Neuronal stem cell (in vitro differentiated cells): Measurements from ENCODE around the gene MKRN1.
A peak's percentile ranks its signal among the peaks of the same experiment; 100 is the strongest.

Experiments
- DNase-seq: peaks from one replicate; pipeline ENCODE4 v3.0.0-alpha.2; 2013; ENCODE audit warnings: low spot score
- H2AFZ ChIP-seq: one replicate; pipeline ENCODE4 v1.6.1; 2013; ENCODE audit warnings: mild to moderate bottlenecking, low read length, inconsistent platforms
- H2AK5ac ChIP-seq: 2 replicates; pipeline ENCODE4 v1.6.1; 2013; ENCODE audit warnings: low read depth, mild to moderate bottlenecking, inconsistent platforms, low read length, moderate library complexity, mixed read lengths
- H2BK120ac ChIP-seq: 2 replicates; pipeline ENCODE4 v1.6.1; 2013; ENCODE audit warnings: low read depth, mild to moderate bottlenecking, inconsistent platforms, low read length, moderate library complexity, mixed read lengths
- H2BK12ac ChIP-seq: one replicate; pipeline ENCODE4 v1.6.1; 2013; ENCODE audit warnings: low read length, inconsistent platforms
- H2BK15ac ChIP-seq: 2 replicates; pipeline ENCODE4 v1.6.1; 2013; ENCODE audit warnings: mild to moderate bottlenecking, low read length, inconsistent platforms, mixed read lengths
- H2BK5ac ChIP-seq: one replicate; pipeline ENCODE4 v1.6.1; 2013; ENCODE audit warnings: inconsistent platforms, mild to moderate bottlenecking, low read length, moderate library complexity
- H3K14ac ChIP-seq: one replicate; pipeline ENCODE4 v1.6.1; 2013; ENCODE audit warnings: low read length, inconsistent platforms
- H3K18ac ChIP-seq: 2 replicates; pipeline ENCODE4 v1.6.1; 2013; ENCODE audit warnings: low read length, inconsistent platforms
- H3K23ac ChIP-seq: 2 replicates; pipeline ENCODE4 v1.6.1; 2013; ENCODE audit warnings: low read depth, mild to moderate bottlenecking, mixed read lengths, low read length, inconsistent platforms; ENCODE audit not compliant: poor library complexity
- H3K27ac ChIP-seq: replicated peaks from 3 replicates; pipeline ENCODE4 v1.5.1; 2013; ENCODE audit warnings: low read length, inconsistent platforms
- H3K27me3 ChIP-seq, 3 experiments: 2 replicates each; pipeline ENCODE4 v1.6.1; 2013; ENCODE audit warnings: low read length in 3 of 3, mild to moderate bottlenecking in 2 of 3, inconsistent platforms in 1 of 3, low read depth in 1 of 3, mixed read lengths in 1 of 3, moderate library complexity in 1 of 3; ENCODE audit not compliant: control insufficient read depth in 3 of 3, insufficient read depth in 3 of 3
- H3K36me3 ChIP-seq, 2 donors: replicated peaks in 1 of 2; 2 replicates each; pipeline ENCODE4 v1.6.1; 2013; ENCODE audit warnings: low read length in 2 of 2; ENCODE audit not compliant: control insufficient read depth in 2 of 2, insufficient read depth in 2 of 2
- H3K4ac ChIP-seq: 2 replicates; pipeline ENCODE4 v1.6.1; 2013; ENCODE audit warnings: inconsistent platforms, mild to moderate bottlenecking, low read length, moderate library complexity
- H3K4me1 ChIP-seq, 2 donors: 1 replicate in 1 of 2; 2 replicates in 1 of 2; pipeline ENCODE4 v1.6.1; 2013; ENCODE audit warnings: low read length in 2 of 2, low read depth in 1 of 2; ENCODE audit not compliant: control insufficient read depth in 2 of 2, insufficient read depth in 1 of 2
- H3K4me2 ChIP-seq: one replicate; pipeline ENCODE4 v1.6.1; 2013; ENCODE audit warnings: mild to moderate bottlenecking, low read length, inconsistent platforms; ENCODE audit not compliant: insufficient read depth, poor library complexity, severe bottlenecking
- H3K4me3 ChIP-seq, 2 donors: 2 replicates each; pipeline ENCODE4 v1.5.1; 2013; ENCODE audit warnings: low read length in 2 of 2, mild to moderate bottlenecking in 2 of 2, inconsistent platforms in 1 of 2, moderate library complexity in 1 of 2
- H3K79me1 ChIP-seq: one replicate; pipeline ENCODE4 v1.6.1; 2013; ENCODE audit warnings: low read depth, mild to moderate bottlenecking, inconsistent platforms, low read length, moderate library complexity
- H3K9ac ChIP-seq: one replicate; pipeline ENCODE4 v1.6.1; 2013; ENCODE audit warnings: mild to moderate bottlenecking, low read depth, low read length, inconsistent platforms; ENCODE audit not compliant: poor library complexity
- H3K9me3 ChIP-seq, 2 donors: replicated peaks in 1 of 2; 2 replicates each; pipeline versions ENCODE3 to v1.6.1; 2013; ENCODE audit warnings: low read length in 2 of 2, mild to moderate bottlenecking in 2 of 2, inconsistent platforms in 1 of 2, low read depth in 1 of 2, mixed read lengths in 1 of 2, moderate library complexity in 1 of 2; ENCODE audit not compliant: control insufficient read depth in 2 of 2, insufficient read depth in 1 of 2
- H4K8ac ChIP-seq: one replicate; pipeline ENCODE4 v1.6.1; 2013; ENCODE audit warnings: low read depth, mild to moderate bottlenecking, inconsistent platforms, low read length, moderate library complexity
- H4K91ac ChIP-seq: one replicate; pipeline ENCODE4 v1.6.1; 2013; ENCODE audit warnings: low read length, low read depth, mild to moderate bottlenecking, inconsistent platforms; ENCODE audit not compliant: poor library complexity
- WGBS, 2 donors: extraction: QIAGEN DNeasy Blood & Tissue Kit; methylation state at CpG; one replicate each; pipeline ENCODE4 v1.1.7; 2013; ENCODE audit warnings: missing lambda C conversion rate in 2 of 2, mixed read lengths in 1 of 2; ENCODE audit not compliant: insufficient read length in 2 of 2, insufficient replicate concordance in 1 of 2; ENCODE audit errors: extremely low coverage in 2 of 2; 5-methylcytosine and 5-hydroxymethylcytosine counted together

MKRN1 gene

GRCh38 chr7:140476698-140477261, 2.5 kb downstream of the MKRN1 start:
- Histone ChIP-seq H3K79me1 (peaks cover 3% of the 10 kb centered on the region), H2BK15ac (no peak overlapping the region), H3K4ac (no peak overlapping the region), H2BK5ac (no peak overlapping the region), H3K9me3 (no peaks in the 10 kb centered on the region), H2AFZ (no peak overlapping the region), H3K23ac (no peak overlapping the region), H3K9ac (no peak overlapping the region), H3K14ac (no peak overlapping the region), H3K4me2 (no peak overlapping the region), H3K36me3 (peaks cover under 1 to 2% of the 10 kb centered on the region in 2 donors), H4K91ac (no peak overlapping the region), H3K27me3 (no peaks in the 10 kb centered on the region), H3K18ac (no peak overlapping the region), H3K4me1 (peaks cover 0 to 2% of the 10 kb centered on the region in 2 donors), H4K8ac (no peak overlapping the region), H2BK12ac (no peak overlapping the region), H2AK5ac (no peak overlapping the region), H3K27ac (no peak overlapping the region), H3K4me3 (peak overlapping the region in 1 of 2 donors; percentile 8), H2BK120ac (no peak overlapping the region)
- no CpG with 5 or more reads among the region's 11 CpGs for WGBS, 2 donors
- no peak for DNase-seq

- H3K4me2 ChIP-seq: no peak overlapping the region
- H3K18ac ChIP-seq: no peak overlapping the region
- WGBS, 2 donors: no CpG with 5 or more reads among the region's 2 CpGs
- no peak overlapping the region for H3K9ac ChIP-seq
- H3K4ac ChIP-seq: no peak overlapping the region
- no peak for DNase-seq
- no peak overlapping the region for H2BK15ac ChIP-seq
- no peak overlapping the region for H2AK5ac ChIP-seq
- H3K4me3 ChIP-seq: no peak overlapping the region
- H2BK120ac ChIP-seq: no peak overlapping the region
- no peaks in the 10 kb centered on the region for H3K9me3 ChIP-seq
- H3K79me1 ChIP-seq: peaks cover 3% of the 10 kb centered on the region
- H3K36me3 ChIP-seq: peaks cover 4 to 11% of the 10 kb centered on the region in 2 donors
- H3K14ac ChIP-seq: no peak overlapping the region
- H4K8ac ChIP-seq: no peak overlapping the region
- H2AFZ ChIP-seq: no peak overlapping the region
- H2BK5ac ChIP-seq: no peak overlapping the region
- no peak overlapping the region for H4K91ac ChIP-seq
- H3K27ac ChIP-seq: no peak overlapping the region
- no peak overlapping the region for H2BK12ac ChIP-seq
- H3K23ac ChIP-seq: no peak overlapping the region
- H3K4me1 ChIP-seq: peaks cover 0 to 2% of the 10 kb centered on the region in 2 donors
- H3K27me3 ChIP-seq: no peaks in the 10 kb centered on the region
These were observed 3.5 kb downstream of the MKRN1 start for GRCh38 chr7:140475747-140476333.

GRCh38 chr7:140463111-140463510, 16.2 kb downstream of the MKRN1 start:
- Histone ChIP-seq H3K4me3 (no peak overlapping the region), H2AK5ac (no peak overlapping the region), H3K18ac (no peak overlapping the region), H3K27me3 (no peaks in the 10 kb centered on the region), H3K4me2 (no peak overlapping the region), H2BK5ac (no peak overlapping the region), H4K91ac (no peak overlapping the region), H3K79me1 (peaks cover 4% of the 10 kb centered on the region), H3K4ac (no peak overlapping the region), H2BK120ac (no peak overlapping the region), H3K23ac (no peak overlapping the region), H2BK15ac (no peak overlapping the region), H3K4me1 (peaks cover 2 to 17% of the 10 kb centered on the region in 2 donors), H4K8ac (no peak overlapping the region), H3K36me3 (peaks cover 19 to 67% of the 10 kb centered on the region in 2 donors), H3K9me3 (no peaks in the 10 kb centered on the region), H2AFZ (no peak overlapping the region), H3K27ac (no peak overlapping the region), H3K9ac (no peak overlapping the region), H2BK12ac (no peak overlapping the region), H3K14ac (no peak overlapping the region)
- DNase-seq: no peak
- no CpG with 5 or more reads among the region's 2 CpGs for WGBS, 2 donors

GRCh38 chr7:140458916-140459315, 20.4 kb downstream of the MKRN1 start:
- H3K4me2 ChIP-seq: no peak overlapping the region
- H2AFZ ChIP-seq: no peak overlapping the region
- H2BK120ac ChIP-seq: no peak overlapping the region
- no peak overlapping the region for H4K91ac ChIP-seq
- H3K23ac ChIP-seq: no peak overlapping the region
- peaks cover 4% of the 10 kb centered on the region for H3K79me1 ChIP-seq
- no peak for DNase-seq
- H3K14ac ChIP-seq: no peak overlapping the region
- H3K9me3 ChIP-seq: no peaks in the 10 kb centered on the region
- peaks cover 4 to 21% of the 10 kb centered on the region in 2 donors for H3K4me1 ChIP-seq
- H3K4ac ChIP-seq: no peak overlapping the region
- no peak overlapping the region for H2AK5ac ChIP-seq
- no peak overlapping the region for H4K8ac ChIP-seq
- peak overlapping the region; percentile 28 for H3K18ac ChIP-seq
- peak overlapping the region; percentile 58 for H3K27ac ChIP-seq
- no peak overlapping the region for H2BK15ac ChIP-seq
- H3K27me3 ChIP-seq: no peaks in the 10 kb centered on the region
- no peak overlapping the region for H2BK5ac ChIP-seq
- no peak overlapping the region for H3K4me3 ChIP-seq
- H2BK12ac ChIP-seq: no peak overlapping the region
- H3K36me3 ChIP-seq: peaks cover 24 to 73% of the 10 kb centered on the region in 2 donors
- no peak overlapping the region for H3K9ac ChIP-seq
- no CpG with 5 or more reads among the region's 8 CpGs for WGBS, 2 donors
